Measurements from ENCODE around the gene TEX2.

Gene TEX2

GRCh38 chr17:64110379-64111152, 152.5 kb downstream of the TEX2 start:
- no peak for DNase-seq

- no peak for DNase-seq
Measured at GRCh38 chr17:64109400-64109799, 153.7 kb downstream of the TEX2 start.

- DNase-seq: peak; percentile 80
Measured at GRCh38 chr17:64107500-64108236, 155.4 kb downstream of the TEX2 start.

GRCh38 chr17:64106918-64107317, 156.1 kb downstream of the TEX2 start:
- DNase-seq: no peak

GRCh38 chr17:64103391-64104364, 159.4 kb downstream of the TEX2 start:
- DNase-seq: peak; percentile 10

- DNase-seq: no peak
Measured at GRCh38 chr17:64102627-64103390, 160.3 kb downstream of the TEX2 start.

- DNase-seq: no peak
Measured at GRCh38 chr17:64099543-64099942, 163.5 kb downstream of the TEX2 start.

Measured in DMS153 (cell line).